Spleen (tissue), 11 donors: Measurements from ENCODE around the gene GMDS. TPM values are rescaled to one million over a fixed set of nuclear protein-coding genes. Genes with fewer than 3 reads are reported as not detected.

ENCODE experiments used
- DNase-seq: peaks from one replicate; pipeline ENCODE4 v3.0.0-alpha.2; 2020
- H3K27ac ChIP-seq, 8 donors: fragments of 200-600 bp; sonication (generic) in 7 of 8; 1 replicate in 4 of 8; 2 replicates in 4 of 8; pipeline versions ENCODE4 v1.5.0 to v1.8.0; 2016 to 2021; ENCODE audit warnings: inconsistent platforms in 4 of 8, mild to moderate bottlenecking in 4 of 8, moderate library complexity in 1 of 8
- H3K27me3 ChIP-seq, 7 donors: fragments of 200-600 bp; sonication (generic) in 6 of 7; replicated peaks in 1 of 7; 1 replicate in 4 of 7; 2 replicates in 3 of 7; pipeline versions ENCODE4 v1.5.0 to v1.8.0; 2016 to 2021; ENCODE audit warnings: inconsistent platforms in 3 of 7, mild to moderate bottlenecking in 1 of 7
- H3K36me3 ChIP-seq, 6 donors: fragments of 200-600 bp; sonication (generic) in 5 of 6; 1 replicate in 4 of 6; 2 replicates in 2 of 6; pipeline versions ENCODE4 v1.5.0 to v1.8.0; 2016 to 2021; ENCODE audit warnings: inconsistent platforms in 2 of 6
- H3K4me1 ChIP-seq, 6 donors: fragments of 200-600 bp; sonication (generic) in 5 of 6; 1 replicate in 3 of 6; 2 replicates in 3 of 6; pipeline versions ENCODE4 v1.5.0 to v1.8.0; 2016 to 2021; ENCODE audit warnings: inconsistent platforms in 3 of 6
- H3K4me3 ChIP-seq, 8 donors: fragments of 200-600 bp; sonication (generic) in 7 of 8; 1 replicate in 4 of 8; 2 replicates in 4 of 8; pipeline versions ENCODE4 v1.5.0 to v1.8.0; 2016 to 2021; ENCODE audit warnings: inconsistent platforms in 4 of 8, mild to moderate bottlenecking in 4 of 8, moderate library complexity in 2 of 8
- H3K9me3 ChIP-seq, 8 donors: fragments of 200-600 bp; sonication (generic) in 7 of 8; 1 replicate in 4 of 8; 2 replicates in 4 of 8; pipeline versions ENCODE4 v1.5.0 to v1.8.0; 2016 to 2021; ENCODE audit warnings: inconsistent platforms in 4 of 8
- CTCF ChIP-seq, 11 experiments: fragments of 200-600 bp in 7 of 11; fragments of 450-650 bp in 4 of 11; sonication (generic) in 4 of 11; IDR thresholded peaks in 8 of 11; conservative IDR thresholded peaks in 3 of 11; 1 replicate in 7 of 11; 2 replicates in 4 of 11; pipeline versions ENCODE4 v1.4.0 to v1.8.0; 2016 to 2021; ENCODE audit warnings: antibody characterized with exemption in 11 of 11, inconsistent platforms in 4 of 11, mild to moderate bottlenecking in 1 of 11
- POLR2A ChIP-seq, 3 donors: fragments of 450-650 bp; IDR thresholded peaks; one replicate each; pipeline ENCODE4 v1.5.1; 2017; ENCODE audit warnings: antibody characterized with exemption in 3 of 3, mild to moderate bottlenecking in 1 of 3
- POLR2AphosphoS5 ChIP-seq, 3 donors: sonication (generic); formaldehyde crosslinking; IDR thresholded peaks; one replicate each; pipeline ENCODE4 v1.5.1; 2017; ENCODE audit warnings: antibody characterized with exemption in 3 of 3
- WGBS, 5 donors: extraction: QIAGEN DNeasy Blood & Tissue Kit in 3 of 5; methylation state at CpG; one replicate each; pipeline versions ENCODE4 v1.1.5 to v1.1.7; 2013 to 2018; 5-methylcytosine and 5-hydroxymethylcytosine counted together
- intact Hi-C: fragments of 100-400 bp; cut with DNase I; formaldehyde crosslinking; loops from one replicate; pipeline ENCODE4 v1.15.0; 2023; ENCODE audit warnings: low total_unique reads
- polyA plus RNA-seq, 3 donors: library from polyadenylated mRNA; stranded (reverse); fragments of 200-250 nt; gene quantifications; one replicate each; pipeline ENCODE4 v1.2.1, GENCODE V29; 2013
- total RNA-seq, 7 donors: library from RNA; depleted of rRNA in 3 of 7; stranded (reverse); fragments of >200 nt in 3 of 7; fragmentation: NEBNext Ultra II Directional in 4 of 7; extraction: Animal tissue kit (Norgen Biotek cat#: 25700) in 4 of 7; gene quantifications; one replicate each; pipeline versions ENCODE4 v1.1.0 to v1.2.1, GENCODE V29; 2016 to 2021
- donor health status: healthy with polysubstance abuse.
- donor health status: DM: no; HTN: no; CAD: no; lungs with moderate emphysema.
- donor health status: DM: no; HTN: no; CAD: no.
- donor health status: Bipolar disorder and iron deficiency.
- donor health status: healthy.
- donor health status: DM: no; HTN: no; CAD: no.
- donor health status: DM: yes; HTN: yes; CAD: no.

Gene GMDS
- total and polyA plus RNA-seq, 10 donors = 9.1 to 30.8 (median 17.7) TPM

GRCh38 chr6:1957746-1958145 is 287.7 kb downstream of the GMDS start:
- Histone ChIP-seq H3K9me3 (no peaks in the 10 kb centered on the region), H3K27me3 (no peaks in the 10 kb centered on the region), H3K36me3 (peaks cover 0 to 11% (median 0%) of the 10 kb centered on the region in 6 donors), H3K4me1 (no peaks in the 10 kb centered on the region), H3K4me3 (no peak overlapping the region), H3K27ac (no peak overlapping the region)
- intact Hi-C loops = no loop called here
- 70 to 92% (median 75%) methylated on average over 5 of the region's 5 CpGs for WGBS, 5 donors
- DNase-seq = no peak
- no peak for TF ChIP-seq POLR2AphosphoS5 (IDR thresholded peaks at IDR 0.05)
- no peak for TF ChIP-seq POLR2A (IDR thresholded peaks at IDR 0.05)
- no peak for TF ChIP-seq CTCF (IDR thresholded peaks at IDR 0.05 in 8 of 11, conservative IDR thresholded peaks at IDR 0.05 in 3 of 11)

GRCh38 chr6:1952740-1953360 is 292.6 kb downstream of the GMDS start:
- H3K4me1 ChIP-seq = no peaks in the 10 kb centered on the region
- intact Hi-C loops = no loop called here

GRCh38 chr6:1950631-1951030 is 294.8 kb downstream of the GMDS start:
- no peak for DNase-seq
- Histone ChIP-seq H3K4me1 (no peaks in the 10 kb centered on the region), H3K27me3 (no peaks in the 10 kb centered on the region), H3K36me3 (peaks cover 0 to 6% (median 0%) of the 10 kb centered on the region in 6 donors), H3K4me3 (no peak overlapping the region), H3K27ac (no peak overlapping the region), H3K9me3 (no peaks in the 10 kb centered on the region)
- TF ChIP-seq POLR2A (IDR thresholded peaks at IDR 0.05) (no peak), POLR2AphosphoS5 (IDR thresholded peaks at IDR 0.05) (no peak)
- WGBS, 5 donors = 84 to 95% (median 89%) methylated on average over 6 of the region's 6 CpGs
- intact Hi-C loops = no loop called here

More at GRCh38 chr6:1952740-1953360, 292.6 kb downstream of the GMDS start:
- no peak overlapping the region for H3K27ac ChIP-seq
- DNase-seq = no peak
- H3K4me3 ChIP-seq = no peak overlapping the region
- WGBS, 5 donors = 93 to 97% (median 95%) methylated on average over 14 of the region's 14 CpGs
- H3K9me3 ChIP-seq = no peaks in the 10 kb centered on the region
- TF ChIP-seq POLR2AphosphoS5 (IDR thresholded peaks at IDR 0.05) = no peak
- no peak for TF ChIP-seq POLR2A (IDR thresholded peaks at IDR 0.05)
- no peak for TF ChIP-seq CTCF (IDR thresholded peaks at IDR 0.05 in 8 of 11, conservative IDR thresholded peaks at IDR 0.05 in 3 of 11)
- H3K36me3 ChIP-seq = peaks cover 0 to 6% (median 0%) of the 10 kb centered on the region in 6 donors
- no peaks in the 10 kb centered on the region for H3K27me3 ChIP-seq

GRCh38 chr6:1949538-1949937 is 295.9 kb downstream of the GMDS start:
- intact Hi-C loops = no loop called here
- TF ChIP-seq CTCF (IDR thresholded peaks at IDR 0.05 in 8 of 11, conservative IDR thresholded peaks at IDR 0.05 in 3 of 11) (no peak), POLR2AphosphoS5 (IDR thresholded peaks at IDR 0.05) (no peak), POLR2A (IDR thresholded peaks at IDR 0.05) (no peak)
- H3K27ac ChIP-seq = no peak overlapping the region
- H3K9me3 ChIP-seq = no peaks in the 10 kb centered on the region
- WGBS, 5 donors = 76 to 93% (median 78%) methylated on average over 2 of the region's 2 CpGs
- no peak for DNase-seq
- H3K4me3 ChIP-seq = no peak overlapping the region
- H3K27me3 ChIP-seq = no peaks in the 10 kb centered on the region
- no peaks in the 10 kb centered on the region for H3K4me1 ChIP-seq
- H3K36me3 ChIP-seq = peaks cover 0 to 6% (median 0%) of the 10 kb centered on the region in 6 donors
